ENCODE results near the gene CARD11.

- TF ChIP-seq POLR2AphosphoS5 (IDR thresholded peaks at IDR 0.05; ENCODE audit: low read depth, low read length) (no peak), FOXP2 (optimal IDR thresholded peaks at IDR 0.05; ENCODE audit: borderline replicate concordance, extremely low read depth, extremely low read length, insufficient read depth) (no peak), SIN3A (IDR thresholded peaks at IDR 0.05; ENCODE audit: borderline replicate concordance, insufficient read depth, low read length) (no peak)
Measured at GRCh38 chr7:3067606-3068380, 24.1 kb upstream of the CARD11 start.

Measured in PFSK-1 (cell line).